PFSK-1 (cell line): ENCODE results near the gene GSDME.

Experiments
- FOXP2 ChIP-seq: optimal IDR thresholded peaks from 2 replicates; pipeline ENCODE3; 2011; ENCODE audit warnings: borderline replicate concordance, control low read depth, inconsistent platforms; ENCODE audit not compliant: insufficient read depth; ENCODE audit errors: extremely low read length, extremely low read depth
- POLR2AphosphoS5 ChIP-seq: IDR thresholded peaks from 2 replicates; pipeline ENCODE4 v1.6.1; 2012; ENCODE audit warnings: low read depth, mild to moderate bottlenecking, control low read depth, low read length, moderate library complexity
- SIN3A ChIP-seq: IDR thresholded peaks from 2 replicates; pipeline ENCODE4 v1.6.1; 2012; ENCODE audit warnings: mild to moderate bottlenecking, low read length, moderate library complexity, borderline replicate concordance; ENCODE audit not compliant: insufficient read depth
- TAF1 ChIP-seq: IDR thresholded peaks from 2 replicates; pipeline ENCODE4 v1.6.1; 2012; ENCODE audit warnings: low read length, control low read depth, borderline replicate concordance; ENCODE audit not compliant: insufficient read depth
- TF ChIP-seq, protein P1 (sequence below), 2 experiments: IDR thresholded peaks; 2 replicates each; pipeline versions ENCODE4 v1.6.1 to v1.8.0; 2011 to 2012; ENCODE audit warnings: low read depth in 2 of 2, low read length in 2 of 2, control low read depth in 1 of 2, inconsistent platforms in 1 of 2, mild to moderate bottlenecking in 1 of 2, moderate library complexity in 1 of 2; ENCODE audit not compliant: insufficient read depth in 1 of 2

The GSDME gene

DNA sequence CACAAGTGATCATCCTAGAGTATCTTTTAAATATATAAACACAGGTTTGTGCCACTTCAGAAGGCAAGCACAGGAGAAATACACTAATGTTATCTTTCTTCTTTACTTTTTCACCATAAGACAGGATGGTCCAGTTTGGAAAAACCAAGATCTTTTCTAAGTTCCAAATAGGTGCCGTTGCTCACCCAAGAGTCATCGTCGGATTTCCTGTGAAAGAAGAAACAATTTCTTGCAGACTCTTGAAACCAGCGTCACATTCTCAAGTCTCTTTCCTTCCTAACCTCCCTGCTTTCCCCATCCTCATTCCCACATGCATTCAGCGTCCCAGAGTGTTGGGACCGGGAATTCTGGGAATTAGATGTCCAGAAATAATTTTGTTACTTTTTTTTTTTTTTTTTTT lies 42.8 kb upstream of the GSDME start:
- TF ChIP-seq SIN3A, result no peak
- TF ChIP-seq FOXP2, result no peak
- no peak for TF ChIP-seq POLR2AphosphoS5
- no peak for TF ChIP-seq TAF1
- TF ChIP-seq, protein P1, sequence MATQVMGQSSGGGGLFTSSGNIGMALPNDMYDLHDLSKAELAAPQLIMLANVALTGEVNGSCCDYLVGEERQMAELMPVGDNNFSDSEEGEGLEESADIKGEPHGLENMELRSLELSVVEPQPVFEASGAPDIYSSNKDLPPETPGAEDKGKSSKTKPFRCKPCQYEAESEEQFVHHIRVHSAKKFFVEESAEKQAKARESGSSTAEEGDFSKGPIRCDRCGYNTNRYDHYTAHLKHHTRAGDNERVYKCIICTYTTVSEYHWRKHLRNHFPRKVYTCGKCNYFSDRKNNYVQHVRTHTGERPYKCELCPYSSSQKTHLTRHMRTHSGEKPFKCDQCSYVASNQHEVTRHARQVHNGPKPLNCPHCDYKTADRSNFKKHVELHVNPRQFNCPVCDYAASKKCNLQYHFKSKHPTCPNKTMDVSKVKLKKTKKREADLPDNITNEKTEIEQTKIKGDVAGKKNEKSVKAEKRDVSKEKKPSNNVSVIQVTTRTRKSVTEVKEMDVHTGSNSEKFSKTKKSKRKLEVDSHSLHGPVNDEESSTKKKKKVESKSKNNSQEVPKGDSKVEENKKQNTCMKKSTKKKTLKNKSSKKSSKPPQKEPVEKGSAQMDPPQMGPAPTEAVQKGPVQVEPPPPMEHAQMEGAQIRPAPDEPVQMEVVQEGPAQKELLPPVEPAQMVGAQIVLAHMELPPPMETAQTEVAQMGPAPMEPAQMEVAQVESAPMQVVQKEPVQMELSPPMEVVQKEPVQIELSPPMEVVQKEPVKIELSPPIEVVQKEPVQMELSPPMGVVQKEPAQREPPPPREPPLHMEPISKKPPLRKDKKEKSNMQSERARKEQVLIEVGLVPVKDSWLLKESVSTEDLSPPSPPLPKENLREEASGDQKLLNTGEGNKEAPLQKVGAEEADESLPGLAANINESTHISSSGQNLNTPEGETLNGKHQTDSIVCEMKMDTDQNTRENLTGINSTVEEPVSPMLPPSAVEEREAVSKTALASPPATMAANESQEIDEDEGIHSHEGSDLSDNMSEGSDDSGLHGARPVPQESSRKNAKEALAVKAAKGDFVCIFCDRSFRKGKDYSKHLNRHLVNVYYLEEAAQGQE (IDR thresholded peaks at IDR 0.05; ENCODE audit: insufficient read depth in 1 of 2, low read depth in 2 of 2, low read length in 2 of 2), result no peak

DNA sequence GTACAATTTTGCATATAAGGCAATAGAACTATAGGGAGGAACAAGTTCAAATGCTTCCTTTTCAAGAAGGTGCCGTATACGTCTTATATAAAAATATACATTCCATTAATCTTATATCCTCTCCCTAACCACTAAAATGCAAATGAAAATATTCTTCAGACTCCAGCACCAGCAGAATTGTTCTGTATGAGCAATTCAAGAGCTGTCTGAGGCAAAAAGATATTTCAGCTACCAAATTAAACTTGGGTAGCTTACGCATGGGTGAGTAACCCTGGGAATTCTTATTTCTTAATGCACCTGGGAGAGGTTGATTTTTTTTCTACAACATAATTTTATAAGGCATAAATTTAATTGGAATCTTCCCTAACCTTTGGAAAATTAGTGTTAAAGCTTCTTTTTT lies 42.2 kb upstream of the GSDME start:
- no peak for TF ChIP-seq SIN3A
- TF ChIP-seq, protein P1 (IDR thresholded peaks at IDR 0.05; ENCODE audit: insufficient read depth in 1 of 2, low read depth in 2 of 2, low read length in 2 of 2), result no peak
- no peak for TF ChIP-seq TAF1
- TF ChIP-seq FOXP2, result no peak

DNA sequence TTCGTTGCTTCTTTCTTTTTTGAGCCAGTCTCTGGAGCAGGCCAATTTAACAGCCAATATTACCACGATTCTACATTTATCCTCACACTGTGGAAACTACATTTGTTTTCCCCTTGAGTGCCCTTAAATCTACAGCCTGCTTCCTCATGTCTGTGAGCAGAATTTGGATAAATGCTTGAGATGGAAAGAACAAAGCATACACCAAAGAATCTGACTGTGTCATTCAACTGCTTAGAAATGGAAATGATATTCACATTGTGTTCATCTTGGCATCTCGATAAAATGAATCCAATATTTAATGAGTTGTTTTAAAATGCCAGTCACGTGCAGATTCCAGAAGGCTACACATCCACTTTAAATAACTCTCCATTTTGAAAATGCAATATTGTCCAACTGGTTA lies 41.0 kb upstream of the GSDME start:
- no peak for TF ChIP-seq FOXP2
- TF ChIP-seq, protein P1 (IDR thresholded peaks at IDR 0.05; ENCODE audit: insufficient read depth in 1 of 2, low read depth in 2 of 2, low read length in 2 of 2), result no peak
- no peak for TF ChIP-seq TAF1
- no peak for TF ChIP-seq POLR2AphosphoS5
- TF ChIP-seq SIN3A, result no peak

DNA sequence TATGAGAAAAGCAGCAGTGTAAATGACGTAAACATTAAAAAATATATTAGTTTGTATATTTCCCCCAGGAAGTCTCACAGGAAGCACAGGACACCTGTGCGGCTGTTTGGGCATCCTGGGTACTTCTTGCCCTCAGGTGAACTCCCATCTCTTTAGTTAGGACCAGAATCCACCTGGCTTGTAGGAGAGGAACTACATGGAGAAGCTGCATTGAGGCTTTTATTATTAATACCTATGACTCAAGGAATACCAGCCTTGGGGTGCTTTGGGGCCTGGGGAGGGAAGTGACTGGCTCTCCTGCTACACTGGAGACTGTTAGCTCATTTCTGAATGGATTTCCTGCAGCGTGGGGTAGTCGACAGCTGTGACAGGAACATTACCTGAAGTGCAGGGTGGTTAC lies 40.0 kb upstream of the GSDME start:
- TF ChIP-seq POLR2AphosphoS5 (no peak), TAF1 (no peak)
- TF ChIP-seq, protein P1 (IDR thresholded peaks at IDR 0.05; ENCODE audit: insufficient read depth in 1 of 2, low read depth in 2 of 2, low read length in 2 of 2), result no peak

DNA sequence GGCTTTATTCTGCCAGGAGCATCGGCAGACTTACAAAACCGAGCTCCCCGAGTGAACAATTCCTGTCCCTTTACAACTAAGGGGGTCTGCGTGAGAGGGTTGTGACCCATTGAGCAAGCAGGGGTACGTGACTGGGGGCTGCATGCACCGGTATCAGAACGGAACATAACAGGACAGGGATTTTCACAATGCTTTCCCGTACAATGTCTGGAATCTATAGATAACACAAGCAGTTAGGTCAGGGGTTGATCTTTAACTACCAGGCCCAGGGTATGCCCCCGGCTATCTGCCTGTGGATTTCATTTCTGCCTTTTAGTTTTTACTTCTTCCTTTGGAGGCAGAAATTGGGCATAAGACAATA lies 38.1 kb upstream of the GSDME start:
- TF ChIP-seq, protein P1 (IDR thresholded peaks at IDR 0.05; ENCODE audit: insufficient read depth in 1 of 2, low read depth in 2 of 2, low read length in 2 of 2), result no peak
- no peak for TF ChIP-seq FOXP2
- TF ChIP-seq TAF1, result no peak
- no peak for TF ChIP-seq POLR2AphosphoS5
- no peak for TF ChIP-seq SIN3A
